ENCODE data around the gene WDR20.

Gene WDR20

GRCh38 chr14:102154121-102154520 is 14.4 kb downstream of the WDR20 start:
- Histone ChIP-seq H3K27ac (no peak overlapping the region), H3K27me3 (no peaks in the 10 kb centered on the region), H3K36me3 (peaks cover 7% of the 10 kb centered on the region), H3K4me1 (ENCODE audit: control insufficient read depth in 1 of 2, insufficient read depth in 1 of 2, low read depth in 1 of 2, low read length in 1 of 2) (no peaks in the 10 kb centered on the region), H3K9me3 (no peaks in the 10 kb centered on the region), H3K4me3 (ENCODE audit: low read depth in 1 of 2, low read length in 1 of 2) (no peak overlapping the region)
- no peak for TF ChIP-seq CTCF (IDR thresholded peaks at IDR 0.05)

- peaks cover 12% of the 10 kb centered on the region for H3K36me3 ChIP-seq
- H3K4me3 ChIP-seq (ENCODE audit: low read depth in 1 of 2, low read length in 1 of 2): no peak overlapping the region
- H3K4me1 ChIP-seq (ENCODE audit: control insufficient read depth in 1 of 2, insufficient read depth in 1 of 2, low read depth in 1 of 2, low read length in 1 of 2): no peaks in the 10 kb centered on the region
- H3K9me3 ChIP-seq: no peaks in the 10 kb centered on the region
- no peak for TF ChIP-seq CTCF (IDR thresholded peaks at IDR 0.05)
- no peaks in the 10 kb centered on the region for H3K27me3 ChIP-seq
- no peak overlapping the region for H3K27ac ChIP-seq
Measured at GRCh38 chr14:102154821-102155549, 15.3 kb downstream of the WDR20 start.

GRCh38 chr14:102157346-102157745 is 17.6 kb downstream of the WDR20 start:
- no peaks in the 10 kb centered on the region for H3K27me3 ChIP-seq
- TF ChIP-seq CTCF (IDR thresholded peaks at IDR 0.05): no peak
- H3K9me3 ChIP-seq: no peaks in the 10 kb centered on the region
- peaks cover 0 to 2% of the 10 kb centered on the region in 2 experiments for H3K4me1 ChIP-seq (ENCODE audit: control insufficient read depth in 1 of 2, insufficient read depth in 1 of 2, low read depth in 1 of 2, low read length in 1 of 2)
- peaks cover 6% of the 10 kb centered on the region for H3K36me3 ChIP-seq
- H3K27ac ChIP-seq: peak overlapping the region; percentile 15
- H3K4me3 ChIP-seq (ENCODE audit: low read depth in 1 of 2, low read length in 1 of 2): no peak overlapping the region

- Histone ChIP-seq H3K4me1 (ENCODE audit: control insufficient read depth in 1 of 2, insufficient read depth in 1 of 2, low read depth in 1 of 2, low read length in 1 of 2) (peaks cover 9 to 13% of the 10 kb centered on the region in 2 experiments), H3K9me3 (no peaks in the 10 kb centered on the region), H3K36me3 (peaks cover 6% of the 10 kb centered on the region), H3K27ac (no peak overlapping the region), H3K27me3 (no peaks in the 10 kb centered on the region), H3K4me3 (ENCODE audit: low read depth in 1 of 2, low read length in 1 of 2) (no peak overlapping the region)
- no peak for TF ChIP-seq CTCF (IDR thresholded peaks at IDR 0.05)
Measured at GRCh38 chr14:102158797-102159196, 19.1 kb downstream of the WDR20 start.

- peaks cover 6% of the 10 kb centered on the region for H3K36me3 ChIP-seq
- peaks cover 9 to 16% of the 10 kb centered on the region in 2 experiments for H3K4me1 ChIP-seq (ENCODE audit: control insufficient read depth in 1 of 2, insufficient read depth in 1 of 2, low read depth in 1 of 2, low read length in 1 of 2)
- no peak for TF ChIP-seq CTCF (IDR thresholded peaks at IDR 0.05)
- H3K27me3 ChIP-seq: no peaks in the 10 kb centered on the region
- no peak overlapping the region for H3K4me3 ChIP-seq (ENCODE audit: low read depth in 1 of 2, low read length in 1 of 2)
- no peaks in the 10 kb centered on the region for H3K9me3 ChIP-seq
- no peak overlapping the region for H3K27ac ChIP-seq
Measured at GRCh38 chr14:102159841-102160240, 20.1 kb downstream of the WDR20 start.

All from neutrophil (primary cell).